Posterior cingulate gyrus (tissue), 11 donors: ENCODE data around the gene CPT2.

Experiments used
- DNase-seq, 10 donors: peaks; one replicate each; pipeline versions ENCODE4 v3.0.0 to v3.0.0-alpha.2; 2020 to 2021; ENCODE audit warnings: mixed read lengths in 3 of 10
- intact Hi-C: fragments of 100-400 bp; cut with DNase I; formaldehyde crosslinking; loops from one replicate; pipeline ENCODE4 v1.15.1; 2023

The CPT2 gene

DNA sequence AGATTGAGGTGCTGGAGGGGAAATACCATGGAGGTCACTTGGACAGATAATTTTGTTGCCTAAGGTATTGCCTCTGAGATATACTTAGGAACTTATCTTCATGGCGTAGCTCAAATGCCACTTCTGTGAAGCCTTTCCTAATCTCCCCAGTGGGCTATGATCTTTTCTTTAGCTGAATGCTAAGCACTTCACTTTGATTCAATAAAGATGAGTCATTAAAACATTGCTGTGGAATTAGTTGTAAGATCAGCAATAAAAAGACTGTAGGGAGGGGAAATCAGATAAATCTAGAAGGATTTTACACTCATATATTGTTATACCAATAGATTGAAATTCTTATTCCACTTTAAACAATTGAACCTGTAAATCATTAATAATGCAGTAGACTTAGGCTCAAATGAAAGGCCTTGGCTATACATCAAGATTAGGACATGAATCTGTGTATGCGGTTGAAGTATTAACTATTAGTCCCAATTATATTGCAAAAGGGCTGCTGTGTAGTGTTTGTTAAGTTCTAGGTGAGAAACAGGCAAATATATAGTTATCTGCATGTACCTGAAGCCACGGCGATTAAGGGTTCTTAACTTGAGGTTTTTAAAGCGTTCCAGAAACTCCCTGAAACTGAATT is 60.9 kb downstream of the CPT2 start:
- no peak for DNase-seq
- intact Hi-C loops: no loop called here

GRCh38 chr1:53258216-53258615 is 61.6 kb downstream of the CPT2 start:
- intact Hi-C loops: no loop called here
- DNase-seq: no peak

DNA sequence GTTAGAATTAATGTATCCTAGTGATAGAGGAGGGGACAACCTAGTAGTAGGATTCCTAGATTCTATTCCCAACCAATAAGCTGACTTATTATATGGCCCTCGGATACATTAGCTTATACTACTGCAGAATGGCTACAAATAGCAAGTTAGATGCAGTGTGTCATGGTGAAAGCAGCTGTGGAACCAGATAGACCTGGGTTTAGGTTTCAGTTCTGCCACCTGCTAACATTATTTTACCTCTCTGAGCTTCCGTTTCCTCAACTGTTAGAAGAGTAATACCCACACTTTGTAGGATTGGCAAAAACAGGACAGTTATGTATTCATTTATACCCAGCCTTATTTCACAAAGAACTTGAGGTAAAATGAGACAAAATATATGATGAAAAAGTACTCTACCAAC is 63.3 kb downstream of the CPT2 start:
- intact Hi-C loops: no loop called here
- DNase-seq: no peak

- DNase-seq: no peak
Measured at GRCh38 chr1:53260631-53261247, 64.1 kb downstream of the CPT2 start.

GRCh38 chr1:53262000-53262399 is 65.4 kb downstream of the CPT2 start:
- intact Hi-C loops: no loop called here
- no peak for DNase-seq

More at GRCh38 chr1:53260631-53261247, 64.1 kb downstream of the CPT2 start:
- intact Hi-C loops: no loop called here
